Neural progenitor cell (in vitro differentiated cells): ENCODE results near the gene ULK4. TPM values are rescaled to one million over a fixed set of nuclear protein-coding genes. Genes with fewer than 3 reads are reported as not detected.

ENCODE experiments used
- DNase-seq: peaks from one replicate; pipeline ENCODE4 v3.0.0-alpha.2; 2016; ENCODE audit warnings: low spot score
- H2AFZ ChIP-seq: fragments of 200-600 bp; sonication (generic); replicated peaks from 2 replicates; pipeline ENCODE4 v1.6.1; 2016; ENCODE audit warnings: antibody characterized with exemption
- H3F3A ChIP-seq: fragments of 200-600 bp; sonication (generic); 2 replicates; pipeline ENCODE4 v1.6.1; 2016; ENCODE audit warnings: antibody characterized with exemption, low read depth
- H3K27ac ChIP-seq: fragments of 200-600 bp; sonication (generic); 2 replicates; pipeline ENCODE4 v1.5.1; 2016; ENCODE audit warnings: mild to moderate bottlenecking
- H3K27me3 ChIP-seq: fragments of 200-600 bp; sonication (generic); 2 replicates; pipeline ENCODE4 v1.6.1; 2016; ENCODE audit warnings: mild to moderate bottlenecking, moderate library complexity
- H3K36me3 ChIP-seq: fragments of 200-600 bp; sonication (generic); 2 replicates; pipeline ENCODE4 v1.5.1; 2016
- H3K4me1 ChIP-seq: fragments of 200-600 bp; sonication (generic); 2 replicates; pipeline ENCODE4 v1.6.1; 2016; ENCODE audit warnings: mixed run types
- H3K4me2 ChIP-seq: fragments of 200-600 bp; sonication (generic); 2 replicates; pipeline ENCODE4 v1.6.1; 2016
- H3K4me3 ChIP-seq: fragments of 200-600 bp; sonication (generic); 2 replicates; pipeline ENCODE4 v1.5.1; 2016
- H3K79me2 ChIP-seq: fragments of 200-600 bp; sonication (generic); 2 replicates; pipeline ENCODE4 v1.6.1; 2016; ENCODE audit warnings: low read depth
- H3K9ac ChIP-seq: fragments of 200-600 bp; sonication (generic); 2 replicates; pipeline ENCODE4 v1.6.1; 2016
- H3K9me3 ChIP-seq: fragments of 200-600 bp; sonication (generic); 2 replicates; pipeline ENCODE4 v1.5.1; 2016; ENCODE audit warnings: low read depth
- H4K20me1 ChIP-seq: fragments of 200-600 bp; sonication (generic); 2 replicates; pipeline ENCODE4 v1.6.1; 2016; ENCODE audit warnings: low read depth
- H3K27ac Mint-ChIP-seq: 3 replicates; pipeline ENCODE4 v1.8.0; 2021; ENCODE audit warnings: mixed read lengths
- H3K27me3 Mint-ChIP-seq: 2 replicates; pipeline ENCODE4 v1.8.0; 2022; ENCODE audit warnings: low read depth, mild to moderate bottlenecking, inconsistent platforms, moderate library complexity, mixed read lengths; ENCODE audit not compliant: insufficient read depth
- H3K36me3 Mint-ChIP-seq: 3 replicates; pipeline ENCODE4 v1.8.0; 2021; ENCODE audit warnings: mixed read lengths
- H3K4me1 Mint-ChIP-seq: 3 replicates; pipeline ENCODE4 v1.8.0; 2021; ENCODE audit warnings: mixed read lengths
- H3K4me3 Mint-ChIP-seq: 3 replicates; pipeline ENCODE4 v1.8.0; 2021; ENCODE audit warnings: mild to moderate bottlenecking, moderate library complexity, mixed read lengths
- H3K9me3 Mint-ChIP-seq: 3 replicates; pipeline ENCODE4 v1.8.0; 2020; ENCODE audit warnings: mixed read lengths
- CTCF ChIP-seq: fragments of 200-600 bp; sonication (generic); IDR thresholded peaks from 2 replicates; pipeline ENCODE4 v1.5.1; 2017; ENCODE audit warnings: antibody characterized with exemption, mild to moderate bottlenecking
- EZH2 ChIP-seq: fragments of 200-600 bp; sonication (generic); IDR thresholded peaks from 2 replicates; pipeline ENCODE4 v1.6.1; 2017; ENCODE audit warnings: antibody characterized with exemption, mild to moderate bottlenecking, moderate library complexity
- EZH2phosphoT487 ChIP-seq: fragments of 200-600 bp; sonication (generic); IDR thresholded peaks from 2 replicates; pipeline ENCODE4 v1.6.1; 2017; ENCODE audit warnings: antibody characterized with exemption
- total RNA-seq: library from RNA; depleted of rRNA; stranded (reverse); fragments of >200 nt; gene quantifications from 2 replicates; pipeline ENCODE4 v1.2.3, GENCODE V29; 2015; ENCODE audit warnings: low replicate concordance

Gene ULK4
- total RNA-seq, 1 donor from 2014 or later = 33.0 TPM

DNA sequence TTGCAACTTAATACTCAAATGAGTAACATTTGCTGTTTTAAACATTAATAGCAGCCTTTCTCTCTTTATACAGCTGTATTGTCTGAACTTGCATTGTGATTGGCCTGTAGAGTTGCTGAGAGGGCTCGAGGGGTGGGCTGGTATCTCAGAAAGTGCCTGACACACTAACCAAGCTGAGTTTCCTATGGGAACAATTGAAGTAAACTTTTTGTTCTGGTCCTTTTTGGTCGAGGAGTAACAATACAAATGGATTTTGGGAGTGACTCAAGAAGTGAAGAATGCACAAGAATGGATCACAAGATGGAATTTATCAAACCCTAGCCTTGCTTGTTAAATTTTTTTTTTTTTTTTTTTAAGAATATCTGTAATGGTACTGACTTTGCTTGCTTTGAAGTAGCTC lies 722.3 kb downstream of the ULK4 start:
- Mint-ChIP-seq H3K27ac (no peak overlapping the region), H3K9me3 (no peaks in the 10 kb centered on the region), H3K36me3 (peaks cover 55% of the 10 kb centered on the region), H3K27me3 (peaks cover 6% of the 10 kb centered on the region), H3K4me1 (peaks cover 36% of the 10 kb centered on the region), H3K4me3 (no peak overlapping the region)
- Histone ChIP-seq H3K36me3 (peaks cover 39% of the 10 kb centered on the region), H2AFZ (no peak overlapping the region), H4K20me1 (peaks cover 55% of the 10 kb centered on the region), H3K4me1 (peaks cover 23% of the 10 kb centered on the region), H3K4me2 (no peak overlapping the region), H3K79me2 (peaks cover 39% of the 10 kb centered on the region), H3K9me3 (no peaks in the 10 kb centered on the region), H3F3A (peaks cover 34% of the 10 kb centered on the region), H3K4me3 (no peak overlapping the region), H3K27ac (no peak overlapping the region), H3K27me3 (no peaks in the 10 kb centered on the region), H3K9ac (no peak overlapping the region)
- TF ChIP-seq EZH2phosphoT487 (no peak), CTCF (no peak), EZH2 (no peak)
- no peak for DNase-seq

DNA sequence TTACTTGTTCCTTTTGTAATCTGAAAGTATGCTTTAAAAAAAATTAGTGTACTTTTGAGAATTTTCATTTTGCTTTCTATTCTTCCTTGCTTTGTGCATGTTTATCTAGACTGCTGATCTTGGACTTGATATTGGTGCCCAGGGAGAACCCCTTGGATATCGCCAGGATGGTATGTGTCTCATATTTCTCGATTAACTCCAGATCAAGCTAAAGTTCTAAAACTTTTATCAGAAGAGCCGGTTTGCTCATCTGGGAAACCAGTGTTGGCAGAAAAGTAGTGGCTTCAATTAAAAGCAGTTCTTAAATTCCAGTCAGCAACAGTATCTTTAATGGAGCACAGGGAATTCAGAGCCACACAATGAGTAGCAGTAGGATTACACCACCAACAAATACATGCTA lies 724.0 kb downstream of the ULK4 start:
- Histone ChIP-seq H3K27me3 (no peaks in the 10 kb centered on the region), H3F3A (peaks cover 45% of the 10 kb centered on the region), H2AFZ (no peak overlapping the region), H3K4me1 (peaks cover 28% of the 10 kb centered on the region), H3K27ac (no peak overlapping the region), H3K79me2 (peaks cover 44% of the 10 kb centered on the region), H3K4me2 (no peak overlapping the region), H3K4me3 (no peak overlapping the region), H3K9ac (no peak overlapping the region), H3K9me3 (no peaks in the 10 kb centered on the region), H4K20me1 (peaks cover 72% of the 10 kb centered on the region), H3K36me3 (peaks cover 47% of the 10 kb centered on the region)
- Mint-ChIP-seq H3K9me3 (no peaks in the 10 kb centered on the region), H3K4me3 (no peak overlapping the region), H3K36me3 (peaks cover 61% of the 10 kb centered on the region), H3K27ac (no peak overlapping the region), H3K4me1 (peaks cover 43% of the 10 kb centered on the region), H3K27me3 (no peaks in the 10 kb centered on the region)
- DNase-seq = no peak
- TF ChIP-seq EZH2 = no peak
- no peak for TF ChIP-seq EZH2phosphoT487
- no peak for TF ChIP-seq CTCF

DNA sequence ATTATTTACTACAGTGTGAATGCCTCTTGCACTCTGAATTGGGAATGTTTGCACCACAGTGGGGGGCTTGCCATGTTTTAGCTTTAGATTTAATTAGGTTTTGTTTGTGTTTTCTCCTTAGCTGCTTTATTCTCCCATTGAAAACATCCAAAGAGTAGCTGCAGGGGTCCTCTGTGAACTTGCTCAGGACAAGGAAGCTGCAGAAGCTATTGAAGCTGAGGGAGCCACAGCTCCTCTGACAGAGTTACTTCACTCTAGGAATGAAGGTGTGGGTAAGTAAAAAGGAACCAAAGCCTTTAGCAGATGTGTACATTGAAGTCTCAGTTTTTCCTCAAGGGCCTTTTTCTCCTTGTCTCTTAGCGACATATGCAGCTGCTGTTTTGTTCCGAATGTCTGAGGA lies 725.7 kb downstream of the ULK4 start:
- no peaks in the 10 kb centered on the region for H3K27me3 ChIP-seq
- H3K4me2 ChIP-seq = peak overlapping the region; percentile 40
- H3K79me2 ChIP-seq = peaks cover 54% of the 10 kb centered on the region
- H2AFZ ChIP-seq = no peak overlapping the region
- no peak for TF ChIP-seq EZH2
- no peak for TF ChIP-seq EZH2phosphoT487
- TF ChIP-seq CTCF = no peak
- H3K27ac Mint-ChIP-seq = no peak overlapping the region
- peaks cover 28% of the 10 kb centered on the region for H3K4me1 ChIP-seq
- H4K20me1 ChIP-seq = peaks cover 86% of the 10 kb centered on the region
- no peak overlapping the region for H3K4me3 ChIP-seq
- H3K27me3 Mint-ChIP-seq = no peaks in the 10 kb centered on the region
- H3K9ac ChIP-seq = no peak overlapping the region
- no peaks in the 10 kb centered on the region for H3K9me3 Mint-ChIP-seq
- H3K36me3 Mint-ChIP-seq = peaks cover 70% of the 10 kb centered on the region
- H3K9me3 ChIP-seq = no peaks in the 10 kb centered on the region
- H3F3A ChIP-seq = peaks cover 44% of the 10 kb centered on the region
- H3K27ac ChIP-seq = peak overlapping the region; percentile 7
- H3K4me3 Mint-ChIP-seq = no peak overlapping the region
- H3K4me1 Mint-ChIP-seq = peaks cover 43% of the 10 kb centered on the region
- peak; percentile 53 for DNase-seq
- peaks cover 46% of the 10 kb centered on the region for H3K36me3 ChIP-seq
